Measurements from ENCODE around the gene RASGEF1C. TPM values are rescaled to one million over a fixed set of nuclear protein-coding genes. Genes with fewer than 3 reads are reported as not detected.

Gene RASGEF1C
- total RNA-seq, 4 donors from 2014 or later: 1.2 to 3.1 (median 2.5) TPM

DNA sequence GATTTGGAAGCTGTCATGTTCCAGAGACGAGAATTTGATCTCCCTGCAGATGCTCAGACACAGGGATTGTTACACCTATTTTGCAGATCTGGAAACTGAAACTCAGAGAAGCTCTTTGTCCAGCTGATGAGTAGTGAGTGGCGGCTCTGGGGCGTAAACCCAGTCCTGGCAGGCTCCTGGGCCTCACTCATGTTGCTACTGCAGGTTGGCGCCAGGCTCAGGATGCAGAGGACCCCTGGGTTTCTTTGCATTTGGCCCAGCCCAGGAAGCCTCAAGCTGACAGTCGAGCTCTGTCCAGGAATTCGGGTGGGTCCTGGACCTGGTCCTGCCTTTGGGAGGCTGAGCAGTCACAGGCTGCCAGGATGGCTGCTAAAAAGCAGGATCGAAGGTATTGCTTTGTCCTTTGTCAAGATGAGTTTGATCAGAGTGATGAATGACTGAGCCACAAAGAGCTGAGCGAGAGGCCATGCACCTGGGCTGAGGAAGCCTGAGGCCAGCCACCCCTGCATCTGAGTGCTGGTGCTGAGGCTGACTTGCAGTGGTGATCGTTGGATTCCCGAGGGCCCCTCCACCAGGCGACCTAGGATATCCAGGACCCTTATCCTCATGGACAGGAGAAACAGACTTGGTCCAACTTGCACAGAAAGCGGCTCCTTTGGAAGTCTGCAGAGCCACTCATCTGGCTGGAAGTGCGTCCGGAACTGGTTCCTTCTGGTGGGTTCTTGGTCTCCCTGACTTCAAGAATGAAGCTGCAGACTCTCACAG, 129.1 kb downstream of the RASGEF1C start:
- WGBS: 67% methylated on average over 7 of the region's 14 CpGs
- intact Hi-C loops (cut with DNase I): loop anchor here (10.0 kb wide), 1 partner anchor 175 kb away; the partner anchor contains the start of gene TBC1D9B
- Histone ChIP-seq H3K27ac (replicated peaks in 1 of 4) (no peak overlapping the region), H3K9me3 (no peaks in the 10 kb centered on the region), H3K27me3 (peaks cover 0 to 13% (median 0%) of the 10 kb centered on the region in 4 donors), H3K4me3 (no peak overlapping the region), H3K36me3 (no peaks in the 10 kb centered on the region), H3K4me1 (no peaks in the 10 kb centered on the region)
- TF ChIP-seq EP300 (IDR thresholded peaks at IDR 0.05) (no peak), POLR2A (IDR thresholded peaks at IDR 0.05; ENCODE audit: low read depth) (no peak), POLR2AphosphoS5 (IDR thresholded peaks at IDR 0.05) (no peak)
- TF ChIP-seq, protein P1, sequence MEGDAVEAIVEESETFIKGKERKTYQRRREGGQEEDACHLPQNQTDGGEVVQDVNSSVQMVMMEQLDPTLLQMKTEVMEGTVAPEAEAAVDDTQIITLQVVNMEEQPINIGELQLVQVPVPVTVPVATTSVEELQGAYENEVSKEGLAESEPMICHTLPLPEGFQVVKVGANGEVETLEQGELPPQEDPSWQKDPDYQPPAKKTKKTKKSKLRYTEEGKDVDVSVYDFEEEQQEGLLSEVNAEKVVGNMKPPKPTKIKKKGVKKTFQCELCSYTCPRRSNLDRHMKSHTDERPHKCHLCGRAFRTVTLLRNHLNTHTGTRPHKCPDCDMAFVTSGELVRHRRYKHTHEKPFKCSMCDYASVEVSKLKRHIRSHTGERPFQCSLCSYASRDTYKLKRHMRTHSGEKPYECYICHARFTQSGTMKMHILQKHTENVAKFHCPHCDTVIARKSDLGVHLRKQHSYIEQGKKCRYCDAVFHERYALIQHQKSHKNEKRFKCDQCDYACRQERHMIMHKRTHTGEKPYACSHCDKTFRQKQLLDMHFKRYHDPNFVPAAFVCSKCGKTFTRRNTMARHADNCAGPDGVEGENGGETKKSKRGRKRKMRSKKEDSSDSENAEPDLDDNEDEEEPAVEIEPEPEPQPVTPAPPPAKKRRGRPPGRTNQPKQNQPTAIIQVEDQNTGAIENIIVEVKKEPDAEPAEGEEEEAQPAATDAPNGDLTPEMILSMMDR (IDR thresholded peaks at IDR 0.05): no peak
- no peak for DNase-seq (ENCODE audit: extremely low spot score)

DNA sequence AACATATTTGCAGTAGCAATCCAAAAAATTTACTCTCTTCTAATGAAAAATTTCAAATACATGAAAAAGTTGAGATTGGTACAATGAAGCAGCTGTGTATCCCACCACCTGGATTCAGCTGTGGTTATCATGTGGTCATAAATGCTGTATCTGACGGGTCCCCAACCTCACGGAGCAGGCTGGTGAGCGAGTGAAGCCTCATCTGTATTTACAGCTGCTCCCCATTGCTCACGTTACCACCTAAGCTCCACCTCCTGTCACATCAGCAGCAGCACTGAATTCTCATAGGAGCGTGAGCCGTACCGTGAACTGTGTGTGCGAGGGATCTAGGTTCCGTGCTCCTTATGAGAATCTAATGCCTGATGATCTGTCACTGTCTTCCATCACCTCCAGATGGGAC, 130.7 kb downstream of the RASGEF1C start:
- H3K4me3 ChIP-seq: no peak overlapping the region
- intact Hi-C loops (cut with DNase I): loop anchor here (10.0 kb wide), 1 partner anchor 174 kb away; the partner anchor contains the start of gene TBC1D9B
- no peaks in the 10 kb centered on the region for H3K9me3 ChIP-seq
- DNase-seq (ENCODE audit: extremely low spot score): no peak
- H3K4me1 ChIP-seq: no peaks in the 10 kb centered on the region
- H3K27ac ChIP-seq (replicated peaks in 1 of 4): no peak overlapping the region
- no peaks in the 10 kb centered on the region for H3K36me3 ChIP-seq
- H3K27me3 ChIP-seq: peaks cover 0 to 13% (median 0%) of the 10 kb centered on the region in 4 donors
- WGBS: 71% methylated on average over 9 of the region's 9 CpGs
- no peak for TF ChIP-seq POLR2A (IDR thresholded peaks at IDR 0.05; ENCODE audit: low read depth)
- TF ChIP-seq, protein P1 (IDR thresholded peaks at IDR 0.05): no peak
- TF ChIP-seq POLR2AphosphoS5 (IDR thresholded peaks at IDR 0.05): no peak
- no peak for TF ChIP-seq EP300 (IDR thresholded peaks at IDR 0.05)

DNA sequence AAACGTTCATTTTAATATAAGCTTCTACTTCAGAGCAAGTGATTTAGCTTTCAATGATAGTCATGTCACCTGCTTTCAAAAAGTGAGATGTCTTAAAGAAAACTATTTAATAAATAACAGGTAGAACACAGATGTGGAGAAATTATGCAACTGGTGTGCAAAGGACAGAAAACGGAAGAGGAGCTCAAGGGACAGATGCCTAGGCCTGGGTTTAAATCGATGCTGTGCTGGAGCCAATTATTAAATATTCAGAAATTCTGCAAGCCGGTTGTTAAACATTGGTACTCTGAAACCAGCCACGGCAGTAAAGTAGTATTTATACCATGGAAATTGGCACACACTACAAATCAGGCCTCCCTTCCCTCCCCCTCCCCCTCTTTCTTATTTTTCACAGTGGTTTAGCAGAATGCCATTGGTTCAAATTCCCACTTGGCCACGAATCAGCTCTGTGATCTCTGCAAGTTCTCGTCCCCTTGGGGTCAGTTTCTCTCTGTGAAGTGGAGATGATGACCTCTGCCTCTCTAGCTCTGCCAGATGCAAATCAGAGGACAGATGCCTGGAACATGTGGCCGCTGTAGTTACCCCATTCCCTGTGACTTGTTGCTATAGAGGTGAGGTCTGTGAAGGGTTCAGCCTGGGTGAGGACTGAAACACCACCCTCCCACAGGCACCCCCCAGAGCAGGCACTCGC, 131.3 kb downstream of the RASGEF1C start:
- intact Hi-C loops (cut with DNase I): loop anchor here (10.0 kb wide), 1 partner anchor 173 kb away; the partner anchor contains the start of gene TBC1D9B
- H3K36me3 ChIP-seq: no peaks in the 10 kb centered on the region
- no peak overlapping the region for H3K27ac ChIP-seq (replicated peaks in 1 of 4)
- TF ChIP-seq EP300 (IDR thresholded peaks at IDR 0.05): no peak
- TF ChIP-seq, protein P1 (IDR thresholded peaks at IDR 0.05): no peak
- TF ChIP-seq POLR2A (IDR thresholded peaks at IDR 0.05; ENCODE audit: low read depth): no peak
- TF ChIP-seq POLR2AphosphoS5 (IDR thresholded peaks at IDR 0.05): no peak
- 83% methylated on average over 9 of the region's 9 CpGs for WGBS
- H3K4me3 ChIP-seq: no peak overlapping the region
- peaks cover 0 to 13% (median 0%) of the 10 kb centered on the region in 4 donors for H3K27me3 ChIP-seq
- no peaks in the 10 kb centered on the region for H3K4me1 ChIP-seq
- no peaks in the 10 kb centered on the region for H3K9me3 ChIP-seq
- no peak for DNase-seq (ENCODE audit: extremely low spot score)

DNA sequence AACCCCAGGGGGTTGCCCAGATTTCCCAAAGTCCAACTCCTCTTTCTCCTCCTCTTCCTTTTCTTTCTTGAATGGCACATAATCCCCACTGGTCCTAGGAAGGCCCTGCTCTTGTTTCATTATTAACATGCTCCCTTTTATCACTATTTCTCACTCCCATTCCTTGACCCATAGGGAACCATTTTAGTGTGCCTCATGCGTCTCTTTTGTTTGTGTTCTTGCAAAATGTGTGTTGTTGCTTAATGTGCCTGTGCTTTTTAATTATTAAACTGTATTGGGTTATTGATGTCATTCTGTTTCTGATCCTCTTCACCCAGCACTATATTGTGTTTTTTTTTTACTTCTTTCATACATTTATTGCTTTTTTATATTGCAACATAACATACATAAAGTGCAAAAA, 133.3 kb downstream of the RASGEF1C start:
- Histone ChIP-seq H3K36me3 (no peaks in the 10 kb centered on the region), H3K9me3 (no peaks in the 10 kb centered on the region), H3K4me1 (peaks cover 4 to 9% (median 6%) of the 10 kb centered on the region in 4 donors), H3K27me3 (peaks cover 0 to 7% (median 0%) of the 10 kb centered on the region in 4 donors), H3K27ac (replicated peaks in 1 of 4) (no peak overlapping the region), H3K4me3 (no peak overlapping the region)
- WGBS: 93% methylated on average over 1 of the region's 1 CpG
- TF ChIP-seq EP300 (IDR thresholded peaks at IDR 0.05) (no peak), POLR2AphosphoS5 (IDR thresholded peaks at IDR 0.05) (no peak), POLR2A (IDR thresholded peaks at IDR 0.05; ENCODE audit: low read depth) (no peak)
- TF ChIP-seq, protein P1 (IDR thresholded peaks at IDR 0.05): no peak
- intact Hi-C loops (cut with DNase I): loop anchor here (10.0 kb wide), 1 partner anchor 171 kb away; the partner anchor contains the start of gene TBC1D9B
- no peak for DNase-seq (ENCODE audit: extremely low spot score)
